HS-5 (cell line): ENCODE data around the gene TSC2.
"Not testable (repeated sequence)": the region's sequence is repeated elsewhere in the genome, so short reads cannot be mapped to it uniquely, and the experiment has no call there.

ENCODE experiments used
- DNase-seq: peaks from one replicate; pipeline ENCODE4 v3.0.0-alpha.2; 2012; ENCODE audit warnings: low read depth

Gene TSC2

GRCh38 chr16:2105769-2106168 lies 58.0 kb downstream of the TSC2 start:
- DNase-seq, result not testable (repeated sequence)

GRCh38 chr16:2106211-2106610 lies 58.4 kb downstream of the TSC2 start:
- DNase-seq, result not testable (repeated sequence)

- DNase-seq, result not testable (repeated sequence)
These were observed 59.5 kb downstream of the TSC2 start for GRCh38 chr16:2107121-2107790.

- not testable (repeated sequence) for DNase-seq
These were observed 60.0 kb downstream of the TSC2 start for GRCh38 chr16:2107791-2108125.

- DNase-seq, result not testable (repeated sequence)
These were observed 60.9 kb downstream of the TSC2 start for GRCh38 chr16:2108446-2109270.

GRCh38 chr16:2109271-2109580 lies 61.4 kb downstream of the TSC2 start:
- not testable (repeated sequence) for DNase-seq

- not testable (repeated sequence) for DNase-seq
These were observed 62.1 kb downstream of the TSC2 start for GRCh38 chr16:2109872-2110271.

- not testable (repeated sequence) for DNase-seq
These were observed 62.7 kb downstream of the TSC2 start for GRCh38 chr16:2110332-2111008.

- not testable (repeated sequence) for DNase-seq
These were observed 63.2 kb downstream of the TSC2 start for GRCh38 chr16:2111009-2111353.

GRCh38 chr16:2111412-2112335 lies 63.9 kb downstream of the TSC2 start:
- DNase-seq, result not testable (repeated sequence)

GRCh38 chr16:2112539-2113106 lies 64.8 kb downstream of the TSC2 start:
- DNase-seq, result not testable (repeated sequence)

GRCh38 chr16:2114225-2114624 lies 66.4 kb downstream of the TSC2 start:
- DNase-seq, result not testable (repeated sequence)

- not testable (repeated sequence) for DNase-seq
These were observed 67.3 kb downstream of the TSC2 start for GRCh38 chr16:2114885-2115590.

GRCh38 chr16:2115591-2115973 lies 67.8 kb downstream of the TSC2 start:
- no peak for DNase-seq

- DNase-seq, result not testable (repeated sequence)
These were observed 68.6 kb downstream of the TSC2 start for GRCh38 chr16:2116428-2116827.

GRCh38 chr16:2117341-2117740 lies 69.6 kb downstream of the TSC2 start:
- not testable (repeated sequence) for DNase-seq

- DNase-seq, result not testable (repeated sequence)
These were observed 70.4 kb downstream of the TSC2 start for GRCh38 chr16:2117960-2118722.

GRCh38 chr16:2121325-2121724 lies 73.5 kb downstream of the TSC2 start:
- not testable (repeated sequence) for DNase-seq

- no peak for DNase-seq
These were observed 74.1 kb downstream of the TSC2 start for GRCh38 chr16:2121853-2122252.

- DNase-seq, result no peak
These were observed 74.6 kb downstream of the TSC2 start for GRCh38 chr16:2122429-2122828.
